ENCODE results near the gene FBN3.

DNA sequence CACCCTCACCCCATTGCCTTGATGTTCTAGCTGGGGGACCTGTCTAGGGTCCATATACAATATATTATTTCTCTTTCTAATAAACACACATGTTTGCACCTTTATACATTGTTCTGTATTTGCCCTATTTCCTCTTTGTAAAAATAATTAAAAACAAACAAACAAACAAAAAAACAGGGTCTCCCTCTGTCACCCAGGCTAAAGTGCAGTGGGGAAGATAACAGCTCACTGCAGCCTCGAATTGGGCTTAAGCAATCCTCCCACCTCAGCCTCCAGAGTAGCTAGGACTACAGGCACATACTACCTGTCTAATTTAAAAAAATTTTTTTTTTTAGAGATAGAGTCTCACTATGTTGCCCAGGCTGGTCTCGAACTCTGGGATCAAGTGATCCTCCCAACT is 5.9 kb upstream of the FBN3 start:
- TF ChIP-seq, protein P1, sequence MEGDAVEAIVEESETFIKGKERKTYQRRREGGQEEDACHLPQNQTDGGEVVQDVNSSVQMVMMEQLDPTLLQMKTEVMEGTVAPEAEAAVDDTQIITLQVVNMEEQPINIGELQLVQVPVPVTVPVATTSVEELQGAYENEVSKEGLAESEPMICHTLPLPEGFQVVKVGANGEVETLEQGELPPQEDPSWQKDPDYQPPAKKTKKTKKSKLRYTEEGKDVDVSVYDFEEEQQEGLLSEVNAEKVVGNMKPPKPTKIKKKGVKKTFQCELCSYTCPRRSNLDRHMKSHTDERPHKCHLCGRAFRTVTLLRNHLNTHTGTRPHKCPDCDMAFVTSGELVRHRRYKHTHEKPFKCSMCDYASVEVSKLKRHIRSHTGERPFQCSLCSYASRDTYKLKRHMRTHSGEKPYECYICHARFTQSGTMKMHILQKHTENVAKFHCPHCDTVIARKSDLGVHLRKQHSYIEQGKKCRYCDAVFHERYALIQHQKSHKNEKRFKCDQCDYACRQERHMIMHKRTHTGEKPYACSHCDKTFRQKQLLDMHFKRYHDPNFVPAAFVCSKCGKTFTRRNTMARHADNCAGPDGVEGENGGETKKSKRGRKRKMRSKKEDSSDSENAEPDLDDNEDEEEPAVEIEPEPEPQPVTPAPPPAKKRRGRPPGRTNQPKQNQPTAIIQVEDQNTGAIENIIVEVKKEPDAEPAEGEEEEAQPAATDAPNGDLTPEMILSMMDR (conservative IDR thresholded peaks at IDR 0.05; ENCODE audit: low read length), result no peak
- no peak for TF ChIP-seq EZH2phosphoT487 (IDR thresholded peaks at IDR 0.05; ENCODE audit: borderline replicate concordance)

All from Loucy (cell line).